Endodermal cell (in vitro differentiated cells): ENCODE measurements around the gene LMX1B. TPM values are rescaled to one million over a fixed set of nuclear protein-coding genes. Genes with fewer than 3 reads are reported as not detected.

ENCODE experiments used
- DNase-seq: peaks from one replicate; pipeline ENCODE4 v3.0.0-alpha.2; 2017
- H3K27ac ChIP-seq: 2 replicates; pipeline ENCODE4 v1.5.1; 2013; ENCODE audit warnings: mild to moderate bottlenecking, low read depth, low read length, moderate library complexity
- H3K27me3 ChIP-seq: 2 replicates; pipeline ENCODE4 v1.6.1; 2013; ENCODE audit warnings: mild to moderate bottlenecking, low read length, moderate library complexity; ENCODE audit not compliant: insufficient read depth, control insufficient read depth, poor library complexity, severe bottlenecking
- H3K36me3 ChIP-seq: 2 replicates; pipeline ENCODE4 v1.7.0; 2013; ENCODE audit warnings: mild to moderate bottlenecking, low read length, moderate library complexity; ENCODE audit not compliant: control insufficient read depth, insufficient read depth
- H3K4me1 ChIP-seq: one replicate; pipeline ENCODE4 v1.7.0; 2013; ENCODE audit warnings: low read length; ENCODE audit not compliant: control insufficient read depth, insufficient read depth
- H3K4me3 ChIP-seq: 2 replicates; pipeline ENCODE4 v1.5.1; 2013; ENCODE audit warnings: mild to moderate bottlenecking, low read length, moderate library complexity
- H3K9ac ChIP-seq: 2 replicates; pipeline ENCODE4 v1.6.1; 2013; ENCODE audit warnings: mild to moderate bottlenecking, low read length, moderate library complexity; ENCODE audit not compliant: poor library complexity, severe bottlenecking; ENCODE audit errors: extremely low read depth
- H3K9me3 ChIP-seq: 2 replicates; pipeline ENCODE4 v1.6.1; 2013; ENCODE audit warnings: mild to moderate bottlenecking, low read length, moderate library complexity; ENCODE audit not compliant: control insufficient read depth
- H3K27ac Mint-ChIP-seq: 2 replicates; pipeline ENCODE4 v1.8.0; 2020; ENCODE audit warnings: mixed read lengths
- H3K27me3 Mint-ChIP-seq: 2 replicates; pipeline ENCODE4 v1.8.0; 2021; ENCODE audit warnings: mild to moderate bottlenecking, mixed read lengths; ENCODE audit not compliant: insufficient read depth
- H3K36me3 Mint-ChIP-seq: 2 replicates; pipeline ENCODE4 v1.8.0; 2020; ENCODE audit warnings: low read depth, mixed read lengths
- H3K4me1 Mint-ChIP-seq: 2 replicates; pipeline ENCODE4 v1.8.0; 2020; ENCODE audit warnings: mixed read lengths
- H3K4me3 Mint-ChIP-seq: 2 replicates; pipeline ENCODE4 v1.8.0; 2020; ENCODE audit warnings: mild to moderate bottlenecking, moderate library complexity, mixed read lengths
- H3K9me3 Mint-ChIP-seq: 2 replicates; pipeline ENCODE4 v1.8.0; 2020; ENCODE audit warnings: mild to moderate bottlenecking, mixed read lengths
- WGBS, 2 experiments: methylation state at CpG; one replicate each; pipeline versions ENCODE4 v1.1.5 to v1.1.7; 2013; ENCODE audit warnings: missing lambda C conversion rate in 2 of 2, mixed read lengths in 1 of 2; ENCODE audit not compliant: insufficient coverage in 1 of 2, insufficient read length in 1 of 2; 5-methylcytosine and 5-hydroxymethylcytosine counted together
- total RNA-seq, 2 donors: library from RNA; stranded (reverse); fragmentation: NEBNext Ultra II Directional in 1 of 2; extraction: Animal tissue kit (Norgen Biotek cat#: 25700) in 1 of 2; gene quantifications; 2 replicates in 1 of 2; 3 replicates in 1 of 2; pipeline ENCODE4 v1.2.1, GENCODE V29; 2021
- TF ChIP-seq, protein P1 (sequence below): fragments of 200-600 bp; sonication (generic); conservative IDR thresholded peaks from 2 replicates; pipeline ENCODE4 v1.5.0; 2021; ENCODE audit warnings: antibody characterized with exemption, mild to moderate bottlenecking

Gene LMX1B
- total RNA-seq, 2 donors from 2014 or later, result 11.1 to 11.4 TPM

GRCh38 chr9:126581893-126582292, 31.8 kb upstream of the LMX1B start:
- Mint-ChIP-seq H3K4me1 (peaks cover 8% of the 10 kb centered on the region), H3K36me3 (no peaks in the 10 kb centered on the region), H3K4me3 (no peak overlapping the region), H3K27me3 (peaks cover 22% of the 10 kb centered on the region), H3K27ac (no peak overlapping the region), H3K9me3 (no peaks in the 10 kb centered on the region)
- no peaks in the 10 kb centered on the region for H3K36me3 ChIP-seq
- TF ChIP-seq, protein P1, sequence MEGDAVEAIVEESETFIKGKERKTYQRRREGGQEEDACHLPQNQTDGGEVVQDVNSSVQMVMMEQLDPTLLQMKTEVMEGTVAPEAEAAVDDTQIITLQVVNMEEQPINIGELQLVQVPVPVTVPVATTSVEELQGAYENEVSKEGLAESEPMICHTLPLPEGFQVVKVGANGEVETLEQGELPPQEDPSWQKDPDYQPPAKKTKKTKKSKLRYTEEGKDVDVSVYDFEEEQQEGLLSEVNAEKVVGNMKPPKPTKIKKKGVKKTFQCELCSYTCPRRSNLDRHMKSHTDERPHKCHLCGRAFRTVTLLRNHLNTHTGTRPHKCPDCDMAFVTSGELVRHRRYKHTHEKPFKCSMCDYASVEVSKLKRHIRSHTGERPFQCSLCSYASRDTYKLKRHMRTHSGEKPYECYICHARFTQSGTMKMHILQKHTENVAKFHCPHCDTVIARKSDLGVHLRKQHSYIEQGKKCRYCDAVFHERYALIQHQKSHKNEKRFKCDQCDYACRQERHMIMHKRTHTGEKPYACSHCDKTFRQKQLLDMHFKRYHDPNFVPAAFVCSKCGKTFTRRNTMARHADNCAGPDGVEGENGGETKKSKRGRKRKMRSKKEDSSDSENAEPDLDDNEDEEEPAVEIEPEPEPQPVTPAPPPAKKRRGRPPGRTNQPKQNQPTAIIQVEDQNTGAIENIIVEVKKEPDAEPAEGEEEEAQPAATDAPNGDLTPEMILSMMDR, result no peak
- no peaks in the 10 kb centered on the region for H3K9me3 ChIP-seq
- no peak for DNase-seq
- H3K4me3 ChIP-seq, result no peak overlapping the region
- H3K9ac ChIP-seq, result no peak overlapping the region
- 89 to 94% methylated on average over 7 to 9 of the region's 9 CpGs for WGBS, 2 experiments
- no peaks in the 10 kb centered on the region for H3K27me3 ChIP-seq
- H3K4me1 ChIP-seq, result no peaks in the 10 kb centered on the region
- no peak overlapping the region for H3K27ac ChIP-seq

DNA sequence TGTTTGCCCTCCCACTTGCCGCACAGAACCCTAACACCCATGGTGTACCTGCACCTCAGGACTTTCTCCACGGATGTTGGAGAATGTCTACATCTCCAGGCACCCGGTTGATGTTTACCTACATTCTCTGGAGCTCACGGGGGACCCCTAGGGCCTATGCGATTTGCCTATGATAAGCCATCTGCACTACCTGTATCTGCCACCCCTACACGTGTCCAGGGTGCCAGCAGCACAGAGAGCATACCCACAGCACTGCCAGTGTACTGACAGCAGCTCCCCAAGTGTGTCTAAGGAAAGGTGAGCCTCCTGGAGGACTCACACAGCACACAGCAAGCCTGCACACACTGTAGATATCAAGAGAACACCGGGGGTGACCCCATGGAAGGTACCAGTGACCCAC, 31.3 kb upstream of the LMX1B start:
- H3K9me3 Mint-ChIP-seq, result no peaks in the 10 kb centered on the region
- WGBS, 2 experiments, result 89 to 94% methylated on average over 5 to 7 of the region's 7 CpGs

DNA sequence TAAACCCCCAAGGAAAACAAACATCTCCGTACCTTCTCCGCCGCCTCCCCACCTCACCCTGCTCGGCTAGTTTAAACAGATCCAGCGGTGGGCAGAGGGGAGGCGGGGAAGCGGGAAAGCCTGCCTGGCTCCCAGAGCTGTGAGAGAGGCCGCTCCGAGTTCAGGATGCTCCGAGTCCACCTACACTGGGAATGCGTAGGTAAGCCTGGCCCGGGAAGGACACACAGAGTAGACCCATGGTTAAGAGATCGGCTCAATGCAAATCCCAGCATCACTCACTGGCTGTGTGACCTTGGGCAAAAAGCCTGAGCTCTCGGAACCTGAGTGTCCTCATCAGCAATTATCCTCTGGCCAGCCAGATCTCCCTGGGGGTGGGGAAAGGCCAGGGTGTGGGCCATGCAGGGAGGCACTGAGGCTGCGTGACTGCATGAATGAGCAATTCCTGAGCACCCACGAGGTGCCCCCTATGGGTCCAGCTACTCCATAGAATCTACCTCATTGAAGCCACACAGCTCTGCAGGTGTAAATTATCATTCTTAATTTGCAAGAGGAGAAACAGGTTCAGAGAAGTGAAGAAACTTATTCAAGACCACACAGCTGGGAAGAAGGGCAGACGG, 30.5 kb upstream of the LMX1B start:
- H3K27ac Mint-ChIP-seq, result no peak overlapping the region

More for the DNA sequence above, 31.3 kb upstream of the LMX1B start:
- DNase-seq, result no peak
- no peak overlapping the region for H3K27ac Mint-ChIP-seq
- no peaks in the 10 kb centered on the region for H3K4me1 ChIP-seq
- H3K27ac ChIP-seq, result no peak overlapping the region
- no peaks in the 10 kb centered on the region for H3K9me3 ChIP-seq
- H3K36me3 Mint-ChIP-seq, result no peaks in the 10 kb centered on the region
- no peak overlapping the region for H3K9ac ChIP-seq
- no peaks in the 10 kb centered on the region for H3K36me3 ChIP-seq
- TF ChIP-seq, protein P1, result no peak
- peaks cover 8% of the 10 kb centered on the region for H3K4me1 Mint-ChIP-seq
- no peaks in the 10 kb centered on the region for H3K27me3 ChIP-seq
- H3K4me3 Mint-ChIP-seq, result no peak overlapping the region
- H3K27me3 Mint-ChIP-seq, result peaks cover 22% of the 10 kb centered on the region
- no peak overlapping the region for H3K4me3 ChIP-seq

More for the DNA sequence above, 30.5 kb upstream of the LMX1B start:
- TF ChIP-seq, protein P1, result peak; percentile 26
- peak; percentile 51 for DNase-seq
- no peaks in the 10 kb centered on the region for H3K36me3 ChIP-seq
- H3K4me3 Mint-ChIP-seq, result no peak overlapping the region
- no peaks in the 10 kb centered on the region for H3K9me3 Mint-ChIP-seq
- H3K4me1 ChIP-seq, result no peaks in the 10 kb centered on the region
- no peaks in the 10 kb centered on the region for H3K27me3 ChIP-seq
- H3K9ac ChIP-seq, result no peak overlapping the region
- WGBS, 2 experiments, result 85 to 87% methylated on average over 10 to 17 of the region's 17 CpGs
- H3K9me3 ChIP-seq, result peaks cover 3% of the 10 kb centered on the region
- H3K4me1 Mint-ChIP-seq, result peaks cover 8% of the 10 kb centered on the region
- H3K4me3 ChIP-seq, result no peak overlapping the region
- H3K27ac ChIP-seq, result no peak overlapping the region
- no peaks in the 10 kb centered on the region for H3K36me3 Mint-ChIP-seq
- H3K27me3 Mint-ChIP-seq, result peaks cover 22% of the 10 kb centered on the region
